ENCODE data around the gene CHIT1. TPM values are rescaled to one million over a fixed set of nuclear protein-coding genes. Genes with fewer than 3 reads are reported as not detected.

CHIT1 gene
- total RNA-seq, 2 experiments from 2014 or later, result 1.9 to 3.6 TPM

DNA sequence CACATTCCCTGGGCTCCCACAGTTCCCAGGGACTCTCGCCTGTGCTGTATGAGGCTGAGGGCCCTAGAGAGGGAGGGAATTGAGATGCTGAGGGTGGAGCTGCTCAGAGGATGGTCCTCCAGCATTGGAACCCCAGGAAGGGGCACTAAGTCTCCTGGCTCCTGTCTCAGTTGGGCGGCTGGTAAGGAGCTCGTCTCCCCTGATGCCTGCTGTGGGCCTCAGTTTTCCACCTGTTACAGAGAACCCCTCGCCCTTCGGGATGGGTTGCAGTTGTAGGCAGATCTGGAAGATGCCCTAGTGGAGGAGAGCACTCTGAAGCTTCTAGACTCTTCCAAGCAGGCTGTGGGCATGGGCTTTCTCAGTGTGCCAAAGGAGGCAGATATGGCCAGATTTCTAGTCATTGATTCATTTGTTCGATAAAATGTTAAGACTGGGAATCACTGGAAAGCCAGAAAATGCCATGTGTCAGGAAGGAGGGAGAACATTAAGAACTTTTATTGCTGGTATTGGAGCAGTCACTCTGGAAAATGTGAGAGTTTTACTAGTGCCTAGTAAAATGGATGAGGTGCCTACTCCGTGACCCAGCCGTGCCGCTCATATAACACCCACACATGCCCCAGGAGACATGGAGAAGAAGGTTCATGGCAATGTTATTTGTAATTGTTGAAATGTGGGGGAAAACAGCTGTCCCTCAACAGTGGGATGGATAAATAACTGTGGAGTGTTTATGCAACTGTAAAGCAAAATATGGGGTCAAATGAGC lies 53.0 kb downstream of the CHIT1 start:
- Histone ChIP-seq H3K79me2 (ENCODE audit: insufficient read depth, low read depth, low read length) (no peaks in the 10 kb centered on the region), H3K4me3 (ENCODE audit: low read depth, low read length, poor library complexity, severe bottlenecking) (no peak overlapping the region), H4K20me1 (ENCODE audit: insufficient read depth, low read length) (no peaks in the 10 kb centered on the region), H3K27ac (ENCODE audit: low read depth, low read length, poor library complexity, severe bottlenecking) (no peak overlapping the region), H3K9me2 (ENCODE audit: insufficient read depth, low read length) (no peaks in the 10 kb centered on the region), H3K9me3 (ENCODE audit: low read length) (no peaks in the 10 kb centered on the region), H2AFZ (ENCODE audit: low read length) (no peak overlapping the region), H3K4me1 (ENCODE audit: insufficient read depth, low read length, poor library complexity, severe bottlenecking) (no peaks in the 10 kb centered on the region), H3K36me3 (ENCODE audit: insufficient read depth, low read length) (no peaks in the 10 kb centered on the region), H3K4me2 (ENCODE audit: low read length) (no peak overlapping the region)
- ChIA-PET CTCF (ENCODE audit: unreplicated experiment) (no interaction called here), POLR2A (no interaction called here)
- DNase-seq (ENCODE audit: low spot score), result no peak
- BruUV-seq (replicated peaks), result no TSS peak
- intact Hi-C loops (cut with micrococcal nuclease; ENCODE audit: unreplicated experiment), result no loop called here
- no peak for TF ChIP-seq EZH2phosphoT487 (IDR thresholded peaks at IDR 0.05; ENCODE audit: borderline replicate concordance, low read depth, low read length)
- TF ChIP-seq, protein P1, sequence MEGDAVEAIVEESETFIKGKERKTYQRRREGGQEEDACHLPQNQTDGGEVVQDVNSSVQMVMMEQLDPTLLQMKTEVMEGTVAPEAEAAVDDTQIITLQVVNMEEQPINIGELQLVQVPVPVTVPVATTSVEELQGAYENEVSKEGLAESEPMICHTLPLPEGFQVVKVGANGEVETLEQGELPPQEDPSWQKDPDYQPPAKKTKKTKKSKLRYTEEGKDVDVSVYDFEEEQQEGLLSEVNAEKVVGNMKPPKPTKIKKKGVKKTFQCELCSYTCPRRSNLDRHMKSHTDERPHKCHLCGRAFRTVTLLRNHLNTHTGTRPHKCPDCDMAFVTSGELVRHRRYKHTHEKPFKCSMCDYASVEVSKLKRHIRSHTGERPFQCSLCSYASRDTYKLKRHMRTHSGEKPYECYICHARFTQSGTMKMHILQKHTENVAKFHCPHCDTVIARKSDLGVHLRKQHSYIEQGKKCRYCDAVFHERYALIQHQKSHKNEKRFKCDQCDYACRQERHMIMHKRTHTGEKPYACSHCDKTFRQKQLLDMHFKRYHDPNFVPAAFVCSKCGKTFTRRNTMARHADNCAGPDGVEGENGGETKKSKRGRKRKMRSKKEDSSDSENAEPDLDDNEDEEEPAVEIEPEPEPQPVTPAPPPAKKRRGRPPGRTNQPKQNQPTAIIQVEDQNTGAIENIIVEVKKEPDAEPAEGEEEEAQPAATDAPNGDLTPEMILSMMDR (conservative IDR thresholded peaks at IDR 0.05; ENCODE audit: low read length), result no peak

DNA sequence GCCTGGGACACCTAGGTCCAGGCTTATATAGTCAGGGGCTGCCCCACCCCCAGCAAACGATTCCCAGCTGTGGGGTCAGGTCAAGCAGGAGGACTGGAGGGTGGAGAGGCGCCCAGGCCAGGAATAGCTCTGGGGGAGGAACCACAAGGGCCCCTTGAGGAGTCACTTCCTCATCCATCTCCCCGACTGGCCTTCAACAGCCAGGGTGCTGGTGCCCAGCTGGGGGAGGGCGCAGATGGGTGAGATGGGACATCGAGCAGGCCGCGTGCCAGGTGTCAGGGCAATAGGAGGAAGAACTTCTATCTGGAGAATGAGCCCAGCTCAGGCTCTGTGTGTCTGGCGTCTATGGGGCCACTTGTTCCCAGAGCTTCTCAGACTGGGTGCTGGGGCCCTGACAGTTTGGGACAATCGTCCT lies 53.6 kb downstream of the CHIT1 start:
- POLR2A ChIA-PET, result no interaction called here
- no peak overlapping the region for H3K4me3 ChIP-seq (ENCODE audit: low read depth, low read length, poor library complexity, severe bottlenecking)
- H3K36me3 ChIP-seq (ENCODE audit: insufficient read depth, low read length), result no peaks in the 10 kb centered on the region
- H3K79me2 ChIP-seq (ENCODE audit: insufficient read depth, low read depth, low read length), result no peaks in the 10 kb centered on the region
- TF ChIP-seq, protein P1 (conservative IDR thresholded peaks at IDR 0.05; ENCODE audit: low read length), result no peak
- no peak for TF ChIP-seq EZH2phosphoT487 (IDR thresholded peaks at IDR 0.05; ENCODE audit: borderline replicate concordance, low read depth, low read length)
- H3K4me1 ChIP-seq (ENCODE audit: insufficient read depth, low read length, poor library complexity, severe bottlenecking), result no peaks in the 10 kb centered on the region
- H3K9me2 ChIP-seq (ENCODE audit: insufficient read depth, low read length), result no peaks in the 10 kb centered on the region
- intact Hi-C loops (cut with micrococcal nuclease; ENCODE audit: unreplicated experiment), result no loop called here
- no peak overlapping the region for H3K4me2 ChIP-seq (ENCODE audit: low read length)
- no peak overlapping the region for H3K27ac ChIP-seq (ENCODE audit: low read depth, low read length, poor library complexity, severe bottlenecking)
- no peaks in the 10 kb centered on the region for H3K9me3 ChIP-seq (ENCODE audit: low read length)
- CTCF ChIA-PET (ENCODE audit: unreplicated experiment), result no interaction called here
- H2AFZ ChIP-seq (ENCODE audit: low read length), result no peak overlapping the region
- no peak for DNase-seq (ENCODE audit: low spot score)
- no peaks in the 10 kb centered on the region for H4K20me1 ChIP-seq (ENCODE audit: insufficient read depth, low read length)
- BruUV-seq (replicated peaks), result no TSS peak

DNA sequence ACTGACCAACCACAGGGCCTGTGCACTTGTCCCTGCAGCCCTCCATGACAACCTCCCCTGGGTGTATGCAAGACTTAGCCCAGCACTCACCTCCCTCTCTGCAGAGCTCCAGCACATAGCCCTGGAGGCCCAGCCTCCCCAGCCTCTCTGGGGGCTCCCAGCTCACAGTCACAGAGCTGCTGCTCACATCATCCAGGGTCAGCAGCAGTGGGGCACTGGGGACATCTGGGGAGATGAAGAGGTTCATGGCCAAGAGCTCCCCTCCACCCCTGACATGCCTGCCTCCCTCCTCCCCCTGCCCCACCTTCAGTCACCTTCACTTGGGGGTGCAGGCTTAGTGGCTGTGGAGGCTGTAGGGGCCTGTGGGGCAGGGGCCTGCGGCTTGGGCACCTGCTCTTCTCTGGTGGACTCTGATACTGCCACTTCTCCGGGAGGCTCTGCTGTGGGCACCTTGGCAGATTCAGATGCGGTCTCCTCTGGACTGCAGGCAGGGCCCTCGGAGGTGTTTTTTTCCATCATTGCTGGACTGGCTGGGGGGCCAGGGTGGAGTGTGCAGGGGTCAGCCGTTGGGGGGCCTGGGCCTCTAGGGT lies 54.1 kb downstream of the CHIT1 start, which contains the start of gene MYBPH:
TSS of gene MYBPH (minus strand) at position 590 of the 590 bp plus-strand sequence. CDS start at position 519, 71 bp downstream.
- no TSS peak for BruUV-seq (replicated peaks)
- no peak within 1 kb of the TSS for H3K27ac ChIP-seq (ENCODE audit: low read depth, low read length, poor library complexity, severe bottlenecking)
- H3K4me1 ChIP-seq (ENCODE audit: insufficient read depth, low read length, poor library complexity, severe bottlenecking), result no peaks in the 10 kb centered on the region
- H3K4me2 ChIP-seq (ENCODE audit: low read length), result no peak within 1 kb of the TSS
- no peaks in the 10 kb centered on the region for H3K9me2 ChIP-seq (ENCODE audit: insufficient read depth, low read length)
- no peaks in the 10 kb centered on the region for H4K20me1 ChIP-seq (ENCODE audit: insufficient read depth, low read length)
- no peak for TF ChIP-seq EZH2phosphoT487 (IDR thresholded peaks at IDR 0.05; ENCODE audit: borderline replicate concordance, low read depth, low read length)
- TF ChIP-seq, protein P1 (conservative IDR thresholded peaks at IDR 0.05; ENCODE audit: low read length), result no peak
- H3K4me3 ChIP-seq (ENCODE audit: low read depth, low read length, poor library complexity, severe bottlenecking), result no peak within 1 kb of the TSS
- H3K9me3 ChIP-seq (ENCODE audit: low read length), result no peaks in the 10 kb centered on the region
- H3K36me3 ChIP-seq (ENCODE audit: insufficient read depth, low read length), result no peaks in the 10 kb centered on the region
- ChIA-PET POLR2A (no interaction called here), CTCF (ENCODE audit: unreplicated experiment) (interaction anchor here (0.7 kb wide), 1 partner anchor 1015 kb away, joined by 3 read pairs; the partner anchor contains the start of gene PTPN7)
- no peak for DNase-seq (ENCODE audit: low spot score)
- intact Hi-C loops (cut with micrococcal nuclease; ENCODE audit: unreplicated experiment), result no loop called here
- no peaks in the 10 kb centered on the region for H3K79me2 ChIP-seq (ENCODE audit: insufficient read depth, low read depth, low read length)
- no peak within 1 kb of the TSS for H2AFZ ChIP-seq (ENCODE audit: low read length)

All from OCI-LY7 (cell line).